HL-60 (cell line): ENCODE measurements around the gene DDC.
"Not testable (repeated sequence)": the region's sequence is repeated elsewhere in the genome, so short reads cannot be mapped to it uniquely, and the experiment has no call there.

Experiments used
- POLR2AphosphoS5 ChIP-seq: IDR thresholded peaks from 2 replicates; pipeline ENCODE4 v1.6.1; 2012; ENCODE audit warnings: low read depth
- SPI1 ChIP-seq: IDR thresholded peaks from 2 replicates; pipeline ENCODE4 v1.6.1; 2012; ENCODE audit warnings: low read depth, mild to moderate bottlenecking, borderline replicate concordance
- TF ChIP-seq, protein P1 (sequence below): IDR thresholded peaks from one replicate; pipeline ENCODE4 v1.5.1; 2011; ENCODE audit warnings: low read length, control low read depth, inconsistent platforms; ENCODE audit not compliant: insufficient read depth
- TF ChIP-seq, protein P2 (sequence below): IDR thresholded peaks from 2 replicates; pipeline ENCODE4 v1.6.1; 2012; ENCODE audit warnings: low read depth; ENCODE audit not compliant: insufficient replicate concordance

DNA sequence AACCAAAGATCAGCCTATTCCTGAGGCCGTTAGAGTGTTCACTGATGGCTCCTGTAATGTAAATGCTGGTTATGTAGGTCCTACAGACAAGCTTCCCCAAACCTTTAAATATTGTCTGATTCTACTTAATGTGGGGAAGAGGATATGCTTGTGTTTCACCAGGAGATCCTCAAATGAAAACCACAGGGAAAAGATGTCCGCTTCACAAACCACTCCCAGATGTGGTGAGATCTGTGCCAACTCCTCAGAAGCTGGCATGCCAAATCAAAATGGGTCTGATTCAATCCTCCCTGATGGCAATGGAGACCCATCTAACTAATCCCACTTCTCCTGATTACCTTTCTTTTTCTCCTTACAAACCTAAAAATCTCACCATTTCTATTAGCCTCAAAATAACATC, 15.5 kb upstream of the DDC start:
- TF ChIP-seq, protein P1, sequence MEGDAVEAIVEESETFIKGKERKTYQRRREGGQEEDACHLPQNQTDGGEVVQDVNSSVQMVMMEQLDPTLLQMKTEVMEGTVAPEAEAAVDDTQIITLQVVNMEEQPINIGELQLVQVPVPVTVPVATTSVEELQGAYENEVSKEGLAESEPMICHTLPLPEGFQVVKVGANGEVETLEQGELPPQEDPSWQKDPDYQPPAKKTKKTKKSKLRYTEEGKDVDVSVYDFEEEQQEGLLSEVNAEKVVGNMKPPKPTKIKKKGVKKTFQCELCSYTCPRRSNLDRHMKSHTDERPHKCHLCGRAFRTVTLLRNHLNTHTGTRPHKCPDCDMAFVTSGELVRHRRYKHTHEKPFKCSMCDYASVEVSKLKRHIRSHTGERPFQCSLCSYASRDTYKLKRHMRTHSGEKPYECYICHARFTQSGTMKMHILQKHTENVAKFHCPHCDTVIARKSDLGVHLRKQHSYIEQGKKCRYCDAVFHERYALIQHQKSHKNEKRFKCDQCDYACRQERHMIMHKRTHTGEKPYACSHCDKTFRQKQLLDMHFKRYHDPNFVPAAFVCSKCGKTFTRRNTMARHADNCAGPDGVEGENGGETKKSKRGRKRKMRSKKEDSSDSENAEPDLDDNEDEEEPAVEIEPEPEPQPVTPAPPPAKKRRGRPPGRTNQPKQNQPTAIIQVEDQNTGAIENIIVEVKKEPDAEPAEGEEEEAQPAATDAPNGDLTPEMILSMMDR, result not testable (repeated sequence)
- not testable (repeated sequence) for TF ChIP-seq POLR2AphosphoS5, SPI1
- TF ChIP-seq, protein P2, sequence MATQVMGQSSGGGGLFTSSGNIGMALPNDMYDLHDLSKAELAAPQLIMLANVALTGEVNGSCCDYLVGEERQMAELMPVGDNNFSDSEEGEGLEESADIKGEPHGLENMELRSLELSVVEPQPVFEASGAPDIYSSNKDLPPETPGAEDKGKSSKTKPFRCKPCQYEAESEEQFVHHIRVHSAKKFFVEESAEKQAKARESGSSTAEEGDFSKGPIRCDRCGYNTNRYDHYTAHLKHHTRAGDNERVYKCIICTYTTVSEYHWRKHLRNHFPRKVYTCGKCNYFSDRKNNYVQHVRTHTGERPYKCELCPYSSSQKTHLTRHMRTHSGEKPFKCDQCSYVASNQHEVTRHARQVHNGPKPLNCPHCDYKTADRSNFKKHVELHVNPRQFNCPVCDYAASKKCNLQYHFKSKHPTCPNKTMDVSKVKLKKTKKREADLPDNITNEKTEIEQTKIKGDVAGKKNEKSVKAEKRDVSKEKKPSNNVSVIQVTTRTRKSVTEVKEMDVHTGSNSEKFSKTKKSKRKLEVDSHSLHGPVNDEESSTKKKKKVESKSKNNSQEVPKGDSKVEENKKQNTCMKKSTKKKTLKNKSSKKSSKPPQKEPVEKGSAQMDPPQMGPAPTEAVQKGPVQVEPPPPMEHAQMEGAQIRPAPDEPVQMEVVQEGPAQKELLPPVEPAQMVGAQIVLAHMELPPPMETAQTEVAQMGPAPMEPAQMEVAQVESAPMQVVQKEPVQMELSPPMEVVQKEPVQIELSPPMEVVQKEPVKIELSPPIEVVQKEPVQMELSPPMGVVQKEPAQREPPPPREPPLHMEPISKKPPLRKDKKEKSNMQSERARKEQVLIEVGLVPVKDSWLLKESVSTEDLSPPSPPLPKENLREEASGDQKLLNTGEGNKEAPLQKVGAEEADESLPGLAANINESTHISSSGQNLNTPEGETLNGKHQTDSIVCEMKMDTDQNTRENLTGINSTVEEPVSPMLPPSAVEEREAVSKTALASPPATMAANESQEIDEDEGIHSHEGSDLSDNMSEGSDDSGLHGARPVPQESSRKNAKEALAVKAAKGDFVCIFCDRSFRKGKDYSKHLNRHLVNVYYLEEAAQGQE, result not testable (repeated sequence)
